GM18526 (cell line): Measurements from ENCODE around the gene LAIR2.

Experiments
- POLR2A ChIP-seq: IDR thresholded peaks from 3 replicates; pipeline ENCODE4 v1.6.1; 2011; ENCODE audit not compliant: insufficient read length; ENCODE audit errors: extremely low read depth

LAIR2 gene

GRCh38 chr19:54462047-54462654 is 40.5 kb upstream of the LAIR2 start:
- no peak for TF ChIP-seq POLR2A

DNA sequence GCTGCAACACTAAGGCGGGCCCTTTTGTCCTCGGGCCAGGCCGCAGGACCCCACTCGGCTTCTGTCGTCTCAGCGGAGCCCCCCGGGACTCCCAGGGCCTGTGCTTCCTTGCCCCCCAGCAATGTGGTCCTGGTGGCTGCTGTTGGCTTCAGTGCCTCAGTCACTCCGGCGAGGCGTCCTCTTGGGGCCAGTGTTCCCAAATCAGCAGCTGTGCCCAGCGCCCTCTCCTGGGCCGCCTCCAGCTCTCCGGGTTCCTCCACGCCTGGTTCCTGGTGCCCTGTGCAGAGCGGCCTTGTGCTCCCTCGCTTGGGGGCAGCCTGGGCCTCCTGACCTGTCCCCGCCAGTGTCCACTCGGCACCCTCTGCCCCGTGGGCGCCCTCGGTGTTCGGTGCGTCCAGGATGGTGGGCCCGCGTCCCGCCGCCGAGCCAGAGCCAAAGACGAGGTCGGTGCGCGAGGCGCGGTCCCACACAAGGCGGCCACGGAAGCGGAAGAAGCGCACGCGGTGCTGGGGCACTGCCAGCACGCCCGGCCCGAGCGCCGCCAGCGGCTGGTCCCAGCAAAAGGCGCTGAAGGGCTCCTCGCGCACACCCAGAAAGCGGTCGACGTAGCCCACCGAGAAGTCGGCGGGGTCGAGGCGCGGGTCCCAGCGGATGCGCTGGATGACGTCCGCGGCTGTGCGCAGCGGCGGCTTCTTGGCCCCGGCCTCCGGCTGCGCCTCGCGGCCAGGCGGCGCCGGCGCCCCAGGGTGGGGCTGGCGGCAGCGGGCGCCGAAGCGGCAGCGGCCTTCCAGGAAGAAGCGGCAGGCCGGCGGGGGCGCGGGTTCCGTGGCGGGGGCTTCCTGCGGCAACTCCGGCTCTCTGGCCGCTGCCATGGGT is 39.7 kb upstream of the LAIR2 start:
- no peak for TF ChIP-seq POLR2A

- TF ChIP-seq POLR2A, result peak; percentile 81
Observed at GRCh38 chr19:54463531-54464043, 39.0 kb upstream of the LAIR2 start, which contains the start of gene LENG9. Gene LENG9, minus strand, starts transcription at chr19:54463778. Its CDS starts 252 bp downstream, at chr19:54463526.

DNA sequence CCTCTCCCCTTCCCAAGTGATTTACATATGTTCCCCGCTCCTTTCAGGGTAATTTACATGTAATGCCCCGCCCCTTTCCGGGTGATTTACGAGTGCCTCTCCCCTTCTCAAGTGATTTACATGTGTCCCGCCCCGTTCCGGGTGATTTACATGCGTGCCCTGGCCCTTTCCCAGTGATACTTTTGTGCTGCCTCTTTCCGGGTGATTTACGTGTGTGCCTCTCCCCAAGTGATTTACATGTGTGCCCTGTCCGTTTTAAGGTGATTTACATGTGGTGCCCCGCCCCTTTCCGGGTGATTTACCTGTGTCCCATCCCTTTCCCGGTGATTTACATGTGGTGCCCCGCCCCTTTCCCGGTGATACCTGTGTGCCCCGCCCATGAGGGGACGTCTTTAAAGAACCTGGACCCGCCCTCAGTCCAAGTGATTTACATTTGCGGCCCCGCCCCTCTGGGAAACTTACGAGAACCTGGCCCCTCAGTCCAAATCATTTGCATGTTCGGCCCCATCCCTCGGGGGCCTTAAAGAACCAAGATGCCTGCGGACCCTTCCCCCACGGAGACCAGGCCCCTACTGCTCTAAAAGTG is 38.5 kb upstream of the LAIR2 start:
- no peak for TF ChIP-seq POLR2A

- TF ChIP-seq POLR2A, result peak; percentile 82
Observed at GRCh38 chr19:54464630-54465425, 37.8 kb upstream of the LAIR2 start.

GRCh38 chr19:54465426-54466109 is 37.1 kb upstream of the LAIR2 start:
- no peak for TF ChIP-seq POLR2A

- no peak for TF ChIP-seq POLR2A
Observed at GRCh38 chr19:54469496-54469934, 33.1 kb upstream of the LAIR2 start.

DNA sequence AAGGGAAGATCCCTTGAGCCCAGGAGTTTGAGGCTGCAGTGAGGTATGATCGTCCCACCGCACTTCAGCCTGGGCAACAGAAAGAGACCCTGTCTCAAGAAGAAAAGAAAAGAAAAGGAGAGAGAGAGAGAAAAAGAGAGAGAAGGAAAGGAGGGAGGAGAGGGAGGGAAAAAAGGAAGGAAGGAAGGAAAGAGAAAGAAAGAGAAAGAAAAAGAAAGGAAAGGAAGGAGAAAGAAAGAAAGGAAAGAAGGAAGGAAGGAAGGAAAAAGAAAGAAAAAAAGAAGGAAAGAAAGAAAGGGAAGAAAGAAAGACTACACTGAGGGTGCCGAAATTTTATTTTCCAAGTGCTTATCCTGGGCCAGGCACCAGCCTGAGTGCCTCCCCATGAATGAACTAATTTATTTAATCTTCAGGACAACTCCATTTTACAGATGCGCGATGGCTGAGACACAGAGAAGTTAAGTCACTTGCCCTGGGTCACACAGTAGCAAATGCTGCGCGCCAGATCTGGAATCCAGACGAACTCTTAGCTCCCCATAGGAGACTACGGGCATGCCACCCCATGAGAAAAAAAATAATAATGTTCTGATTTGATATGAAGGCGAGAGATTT is 32.2 kb upstream of the LAIR2 start:
- TF ChIP-seq POLR2A, result no peak

- TF ChIP-seq POLR2A, result no peak
Observed at GRCh38 chr19:54470991-54471782, 31.4 kb upstream of the LAIR2 start.

- no peak for TF ChIP-seq POLR2A
Observed at GRCh38 chr19:54473071-54473891, 29.4 kb upstream of the LAIR2 start, which contains the start of gene CDC42EP5. Gene CDC42EP5, minus strand, starts transcription at chr19:54473296. Its CDS starts 7,749 bp downstream, at chr19:54465547.

DNA sequence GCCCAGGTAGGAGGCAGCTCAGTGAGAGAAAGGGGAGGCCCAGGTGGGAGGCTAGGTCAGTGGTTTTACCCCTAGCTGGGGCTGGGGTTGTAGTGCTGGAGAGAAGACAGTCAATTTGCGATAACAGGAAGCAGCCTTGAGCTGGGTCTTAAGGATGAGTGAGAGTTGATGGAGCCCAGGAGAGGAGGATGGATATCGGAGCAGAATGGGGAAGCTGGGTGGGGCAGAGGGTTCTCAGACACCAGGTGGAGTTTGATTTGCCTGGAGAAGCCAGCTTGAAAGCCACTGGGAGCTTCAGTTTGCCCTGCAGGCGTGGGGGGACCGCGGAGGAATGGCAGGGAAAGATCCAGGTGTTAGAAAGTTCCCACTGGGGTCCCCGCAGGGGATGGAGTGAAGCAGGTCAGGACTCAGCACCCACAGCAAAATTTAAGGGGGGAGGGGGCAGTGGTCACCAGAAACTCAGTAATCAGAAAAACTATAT is 28.7 kb upstream of the LAIR2 start:
- no peak for TF ChIP-seq POLR2A

DNA sequence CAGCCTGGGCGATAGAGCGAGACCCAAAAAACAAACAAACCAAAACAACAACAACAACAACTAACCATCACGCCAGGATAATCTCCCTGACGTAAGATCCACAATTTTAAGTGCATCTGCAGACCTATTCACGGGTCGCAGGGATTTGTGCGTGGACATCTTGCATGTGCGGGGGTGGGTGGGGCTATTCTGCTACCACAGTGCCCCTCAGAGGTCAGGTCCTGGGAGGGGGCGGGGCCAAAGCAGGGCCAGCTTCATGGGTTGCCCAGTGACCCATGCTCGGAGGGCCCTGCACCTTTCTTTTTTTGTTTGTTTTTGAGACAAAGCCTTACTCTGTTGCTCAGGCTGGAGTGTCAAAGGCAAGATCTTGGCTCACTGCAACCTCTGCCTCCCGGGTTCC is 26.9 kb upstream of the LAIR2 start:
- no peak for TF ChIP-seq POLR2A
